ENCODE measurements around the gene EXOC2.

DNA sequence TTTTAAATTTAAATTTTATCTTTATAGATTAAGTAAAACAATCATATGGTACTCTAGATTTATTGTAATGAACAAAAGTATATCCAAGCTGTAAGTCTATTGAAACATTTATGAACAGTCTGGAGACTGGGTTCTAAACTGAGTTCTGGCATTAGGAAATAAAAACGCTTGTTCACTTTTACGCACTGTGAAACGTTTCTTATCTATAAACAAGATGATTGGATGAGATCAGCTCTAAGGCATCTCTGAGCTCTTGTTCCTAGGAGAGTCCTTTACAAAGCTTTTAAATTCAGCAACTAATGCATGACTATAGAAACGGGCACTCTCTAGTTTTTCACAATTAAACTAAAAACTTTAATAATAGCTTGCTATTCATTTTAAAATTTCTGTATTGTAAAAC is 42.8 kb downstream of the EXOC2 start:
- TF ChIP-seq EZH2 (IDR thresholded peaks at IDR 0.05; ENCODE audit: borderline replicate concordance, low read length), result no peak
- TF ChIP-seq, protein P1, sequence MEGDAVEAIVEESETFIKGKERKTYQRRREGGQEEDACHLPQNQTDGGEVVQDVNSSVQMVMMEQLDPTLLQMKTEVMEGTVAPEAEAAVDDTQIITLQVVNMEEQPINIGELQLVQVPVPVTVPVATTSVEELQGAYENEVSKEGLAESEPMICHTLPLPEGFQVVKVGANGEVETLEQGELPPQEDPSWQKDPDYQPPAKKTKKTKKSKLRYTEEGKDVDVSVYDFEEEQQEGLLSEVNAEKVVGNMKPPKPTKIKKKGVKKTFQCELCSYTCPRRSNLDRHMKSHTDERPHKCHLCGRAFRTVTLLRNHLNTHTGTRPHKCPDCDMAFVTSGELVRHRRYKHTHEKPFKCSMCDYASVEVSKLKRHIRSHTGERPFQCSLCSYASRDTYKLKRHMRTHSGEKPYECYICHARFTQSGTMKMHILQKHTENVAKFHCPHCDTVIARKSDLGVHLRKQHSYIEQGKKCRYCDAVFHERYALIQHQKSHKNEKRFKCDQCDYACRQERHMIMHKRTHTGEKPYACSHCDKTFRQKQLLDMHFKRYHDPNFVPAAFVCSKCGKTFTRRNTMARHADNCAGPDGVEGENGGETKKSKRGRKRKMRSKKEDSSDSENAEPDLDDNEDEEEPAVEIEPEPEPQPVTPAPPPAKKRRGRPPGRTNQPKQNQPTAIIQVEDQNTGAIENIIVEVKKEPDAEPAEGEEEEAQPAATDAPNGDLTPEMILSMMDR (IDR thresholded peaks at IDR 0.05; ENCODE audit: low read length), result no peak

Data from OCI-LY1 (cell line).